Stomach (tissue), 4 donors: ENCODE measurements around the gene PHTF2.

ENCODE experiments used
- EP300 ChIP-seq: sonication (generic); formaldehyde crosslinking; IDR thresholded peaks from one replicate; pipeline ENCODE4 v1.6.1; 2017; ENCODE audit warnings: antibody characterized with exemption
- POLR2A ChIP-seq, 4 donors: fragments of 450-650 bp; IDR thresholded peaks; one replicate each; pipeline ENCODE4 v1.6.1; 2016; ENCODE audit warnings: antibody characterized with exemption in 4 of 4, control low read depth in 2 of 4, mild to moderate bottlenecking in 1 of 4, moderate library complexity in 1 of 4
- POLR2AphosphoS5 ChIP-seq, 3 donors: sonication (generic); formaldehyde crosslinking; IDR thresholded peaks; one replicate each; pipeline ENCODE4 v1.6.1; 2016; ENCODE audit warnings: antibody characterized with exemption in 3 of 3
- TF ChIP-seq, protein P1 (sequence below), 7 experiments: fragments of 450-650 bp in 4 of 7; fragments of 200-600 bp in 3 of 7; sonication (generic) in 3 of 7; IDR thresholded peaks; one replicate each; pipeline ENCODE4 v1.5.1; 2016 to 2019; ENCODE audit warnings: antibody characterized with exemption in 7 of 7, control low read depth in 2 of 7, mild to moderate bottlenecking in 1 of 7

GRCh38 chr7:77820967-77821366 is 22.4 kb downstream of the PHTF2 start:
- TF ChIP-seq, protein P1, sequence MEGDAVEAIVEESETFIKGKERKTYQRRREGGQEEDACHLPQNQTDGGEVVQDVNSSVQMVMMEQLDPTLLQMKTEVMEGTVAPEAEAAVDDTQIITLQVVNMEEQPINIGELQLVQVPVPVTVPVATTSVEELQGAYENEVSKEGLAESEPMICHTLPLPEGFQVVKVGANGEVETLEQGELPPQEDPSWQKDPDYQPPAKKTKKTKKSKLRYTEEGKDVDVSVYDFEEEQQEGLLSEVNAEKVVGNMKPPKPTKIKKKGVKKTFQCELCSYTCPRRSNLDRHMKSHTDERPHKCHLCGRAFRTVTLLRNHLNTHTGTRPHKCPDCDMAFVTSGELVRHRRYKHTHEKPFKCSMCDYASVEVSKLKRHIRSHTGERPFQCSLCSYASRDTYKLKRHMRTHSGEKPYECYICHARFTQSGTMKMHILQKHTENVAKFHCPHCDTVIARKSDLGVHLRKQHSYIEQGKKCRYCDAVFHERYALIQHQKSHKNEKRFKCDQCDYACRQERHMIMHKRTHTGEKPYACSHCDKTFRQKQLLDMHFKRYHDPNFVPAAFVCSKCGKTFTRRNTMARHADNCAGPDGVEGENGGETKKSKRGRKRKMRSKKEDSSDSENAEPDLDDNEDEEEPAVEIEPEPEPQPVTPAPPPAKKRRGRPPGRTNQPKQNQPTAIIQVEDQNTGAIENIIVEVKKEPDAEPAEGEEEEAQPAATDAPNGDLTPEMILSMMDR (IDR thresholded peaks at IDR 0.05) = no peak
- TF ChIP-seq POLR2AphosphoS5 (IDR thresholded peaks at IDR 0.05) (no peak), POLR2A (IDR thresholded peaks at IDR 0.05) (no peak), EP300 (no peak)
